ENCODE results near the gene FNDC3B.

GRCh38 chr3:172222478-172223071 lies 183.2 kb downstream of the FNDC3B start:
- TF ChIP-seq CTCF (IDR thresholded peaks at IDR 0.05; ENCODE audit: low read length) = no peak
- no peak for TF ChIP-seq EZH2 (optimal IDR thresholded peaks at IDR 0.05; ENCODE audit: low read depth, low read length)
